IgD-negative memory B cell (primary cell): ENCODE results near the gene CRISP1. TPM values are rescaled to one million over a fixed set of nuclear protein-coding genes. Genes with fewer than 3 reads are reported as not detected.

Experiments
- H3K27ac Mint-ChIP-seq, 3 donors: one replicate each; pipeline ENCODE4 v1.8.0; 2020 to 2022; ENCODE audit warnings: mild to moderate bottlenecking in 3 of 3, mixed read lengths in 3 of 3, moderate library complexity in 1 of 3
- H3K27me3 Mint-ChIP-seq: one replicate; pipeline ENCODE4 v1.8.0; 2021; ENCODE audit warnings: mixed read lengths
- H3K36me3 Mint-ChIP-seq: one replicate; pipeline ENCODE4 v1.8.0; 2020; ENCODE audit warnings: mild to moderate bottlenecking, mixed read lengths
- H3K4me1 Mint-ChIP-seq, 3 donors: one replicate each; pipeline ENCODE4 v1.8.0; 2020 to 2022; ENCODE audit warnings: mixed read lengths in 3 of 3, mild to moderate bottlenecking in 1 of 3
- H3K4me3 Mint-ChIP-seq, 4 donors: one replicate each; pipeline ENCODE4 v1.8.0; 2020 to 2022; ENCODE audit warnings: mild to moderate bottlenecking in 4 of 4, mixed read lengths in 4 of 4, moderate library complexity in 3 of 4
- H3K9me3 Mint-ChIP-seq, 3 donors: one replicate each; pipeline ENCODE4 v1.8.0; 2020 to 2021; ENCODE audit warnings: mixed read lengths in 3 of 3, mild to moderate bottlenecking in 1 of 3
- polyA plus RNA-seq: library from polyadenylated mRNA; unstranded; fragments of 300-500 nt; fragmentation: Illumina TruSeq; gene quantifications from one replicate; pipeline ENCODE4 v1.2.3, GENCODE V29; 2021

CRISP1 gene
- polyA plus RNA-seq, 1 donor from 2014 or later = not detected

- H3K4me1 Mint-ChIP-seq = no peaks in the 10 kb centered on the region
- no peaks in the 10 kb centered on the region for H3K27me3 Mint-ChIP-seq
- H3K27ac Mint-ChIP-seq = no peak overlapping the region
- peaks cover 2 to 3% (median 2%) of the 10 kb centered on the region in 3 donors for H3K9me3 Mint-ChIP-seq
- no peak overlapping the region for H3K4me3 Mint-ChIP-seq
- no peaks in the 10 kb centered on the region for H3K36me3 Mint-ChIP-seq
Measured at GRCh38 chr6:49868951-49869529, 2.7 kb upstream of the CRISP1 start.

- Mint-ChIP-seq H3K9me3 (peaks cover 0 to 7% (median 2%) of the 10 kb centered on the region in 3 donors), H3K36me3 (no peaks in the 10 kb centered on the region), H3K4me3 (no peak overlapping the region), H3K4me1 (no peaks in the 10 kb centered on the region), H3K27me3 (no peaks in the 10 kb centered on the region), H3K27ac (no peak overlapping the region)
Measured at GRCh38 chr6:49856282-49856681, 10.1 kb downstream of the CRISP1 start.

- Mint-ChIP-seq H3K4me1 (no peaks in the 10 kb centered on the region), H3K9me3 (peaks cover 0 to 7% (median 0%) of the 10 kb centered on the region in 3 donors)
Measured at GRCh38 chr6:49855221-49855620, 11.1 kb downstream of the CRISP1 start.

GRCh38 chr6:49852975-49853374, 13.4 kb downstream of the CRISP1 start:
- no peaks in the 10 kb centered on the region for H3K9me3 Mint-ChIP-seq
- no peaks in the 10 kb centered on the region for H3K27me3 Mint-ChIP-seq
- H3K4me1 Mint-ChIP-seq = no peaks in the 10 kb centered on the region
- H3K36me3 Mint-ChIP-seq = no peaks in the 10 kb centered on the region
- H3K4me3 Mint-ChIP-seq = no peak overlapping the region
- no peak overlapping the region for H3K27ac Mint-ChIP-seq

More at GRCh38 chr6:49855221-49855620, 11.1 kb downstream of the CRISP1 start:
- no peak overlapping the region for H3K27ac Mint-ChIP-seq
- no peaks in the 10 kb centered on the region for H3K36me3 Mint-ChIP-seq
- H3K4me3 Mint-ChIP-seq = no peak overlapping the region
- H3K27me3 Mint-ChIP-seq = no peaks in the 10 kb centered on the region

- no peak overlapping the region for H3K27ac Mint-ChIP-seq
- H3K9me3 Mint-ChIP-seq = peaks cover 0 to 2% (median 0%) of the 10 kb centered on the region in 3 donors
Measured at GRCh38 chr6:49849213-49849907, 17.0 kb downstream of the CRISP1 start.

GRCh38 chr6:49847673-49848072, 18.7 kb downstream of the CRISP1 start:
- Mint-ChIP-seq H3K4me3 (no peak overlapping the region), H3K27me3 (peaks cover 2% of the 10 kb centered on the region), H3K36me3 (no peaks in the 10 kb centered on the region), H3K9me3 (peaks cover 0 to 2% (median 0%) of the 10 kb centered on the region in 3 donors), H3K27ac (no peak overlapping the region), H3K4me1 (no peaks in the 10 kb centered on the region)

More at GRCh38 chr6:49849213-49849907, 17.0 kb downstream of the CRISP1 start:
- no peaks in the 10 kb centered on the region for H3K36me3 Mint-ChIP-seq
- no peak overlapping the region for H3K4me3 Mint-ChIP-seq
- no peaks in the 10 kb centered on the region for H3K4me1 Mint-ChIP-seq
- peaks cover 2% of the 10 kb centered on the region for H3K27me3 Mint-ChIP-seq

GRCh38 chr6:49847014-49847413, 19.3 kb downstream of the CRISP1 start:
- Mint-ChIP-seq H3K4me1 (no peaks in the 10 kb centered on the region), H3K27ac (no peak overlapping the region), H3K9me3 (peaks cover 0 to 2% (median 0%) of the 10 kb centered on the region in 3 donors), H3K27me3 (peaks cover 4% of the 10 kb centered on the region), H3K36me3 (no peaks in the 10 kb centered on the region), H3K4me3 (no peak overlapping the region)

- H3K4me3 Mint-ChIP-seq = no peak overlapping the region
- peaks cover 0 to 2% (median 0%) of the 10 kb centered on the region in 3 donors for H3K9me3 Mint-ChIP-seq
- H3K27ac Mint-ChIP-seq = no peak overlapping the region
- H3K27me3 Mint-ChIP-seq = peaks cover 4% of the 10 kb centered on the region
- no peaks in the 10 kb centered on the region for H3K4me1 Mint-ChIP-seq
- H3K36me3 Mint-ChIP-seq = no peaks in the 10 kb centered on the region
Measured at GRCh38 chr6:49841424-49841823, 24.9 kb downstream of the CRISP1 start.

GRCh38 chr6:49839957-49840356, 26.4 kb downstream of the CRISP1 start:
- Mint-ChIP-seq H3K4me1 (no peaks in the 10 kb centered on the region), H3K27me3 (peaks cover 4% of the 10 kb centered on the region), H3K36me3 (no peaks in the 10 kb centered on the region), H3K9me3 (peaks cover 0 to 2% (median 1%) of the 10 kb centered on the region in 3 donors), H3K4me3 (no peak overlapping the region), H3K27ac (no peak overlapping the region)

GRCh38 chr6:49839162-49839561, 27.2 kb downstream of the CRISP1 start:
- no peak overlapping the region for H3K4me3 Mint-ChIP-seq
- H3K27ac Mint-ChIP-seq = no peak overlapping the region
- peaks cover 0 to 1% (median 0%) of the 10 kb centered on the region in 3 donors for H3K9me3 Mint-ChIP-seq
- H3K4me1 Mint-ChIP-seq = no peaks in the 10 kb centered on the region
- H3K27me3 Mint-ChIP-seq = peaks cover 2% of the 10 kb centered on the region
- no peaks in the 10 kb centered on the region for H3K36me3 Mint-ChIP-seq

- Mint-ChIP-seq H3K27me3 (no peaks in the 10 kb centered on the region), H3K4me1 (no peaks in the 10 kb centered on the region), H3K27ac (no peak overlapping the region), H3K4me3 (no peak overlapping the region), H3K9me3 (peaks cover 0 to 1% (median 0%) of the 10 kb centered on the region in 3 donors), H3K36me3 (no peaks in the 10 kb centered on the region)
Measured at GRCh38 chr6:49835140-49835539, 31.2 kb downstream of the CRISP1 start.

GRCh38 chr6:49833386-49833785, 32.9 kb downstream of the CRISP1 start:
- H3K9me3 Mint-ChIP-seq = peaks cover 0 to 1% (median 0%) of the 10 kb centered on the region in 3 donors
- no peak overlapping the region for H3K27ac Mint-ChIP-seq

GRCh38 chr6:49826743-49827406, 39.5 kb downstream of the CRISP1 start:
- Mint-ChIP-seq H3K4me3 (no peak overlapping the region), H3K9me3 (no peaks in the 10 kb centered on the region), H3K27ac (no peak overlapping the region), H3K27me3 (no peaks in the 10 kb centered on the region), H3K36me3 (peaks cover 2% of the 10 kb centered on the region), H3K4me1 (no peaks in the 10 kb centered on the region)

More at GRCh38 chr6:49833386-49833785, 32.9 kb downstream of the CRISP1 start:
- H3K4me1 Mint-ChIP-seq = no peaks in the 10 kb centered on the region
- H3K4me3 Mint-ChIP-seq = no peak overlapping the region
- no peaks in the 10 kb centered on the region for H3K27me3 Mint-ChIP-seq
- no peaks in the 10 kb centered on the region for H3K36me3 Mint-ChIP-seq

GRCh38 chr6:49815166-49815565, 51.2 kb downstream of the CRISP1 start:
- Mint-ChIP-seq H3K27me3 (no peaks in the 10 kb centered on the region), H3K36me3 (no peaks in the 10 kb centered on the region), H3K27ac (no peak overlapping the region)

GRCh38 chr6:49813248-49813647, 53.1 kb downstream of the CRISP1 start:
- Mint-ChIP-seq H3K27ac (no peak overlapping the region), H3K4me1 (no peaks in the 10 kb centered on the region), H3K36me3 (no peaks in the 10 kb centered on the region), H3K27me3 (no peaks in the 10 kb centered on the region), H3K9me3 (peaks cover 0 to 15% (median 0%) of the 10 kb centered on the region in 3 donors), H3K4me3 (no peak overlapping the region)

More at GRCh38 chr6:49815166-49815565, 51.2 kb downstream of the CRISP1 start:
- no peak overlapping the region for H3K4me3 Mint-ChIP-seq
- H3K4me1 Mint-ChIP-seq = no peaks in the 10 kb centered on the region
- peaks cover 0 to 11% (median 0%) of the 10 kb centered on the region in 3 donors for H3K9me3 Mint-ChIP-seq
